Fibroblast of pulmonary artery (primary cell): Measurements from ENCODE around the gene ERBB4.

Experiments used
- DNase-seq: peaks from one replicate; pipeline ENCODE4 v3.0.0-alpha.2; 2010; ENCODE audit warnings: low read depth
- H3K4me3 ChIP-seq: replicated peaks from 2 replicates; pipeline ENCODE4 v1.5.1; 2011; ENCODE audit warnings: low read depth, mild to moderate bottlenecking, control low read depth, low read length, moderate library complexity
- CTCF ChIP-seq: IDR thresholded peaks from 2 replicates; pipeline ENCODE4 v1.5.1; 2011; ENCODE audit warnings: mild to moderate bottlenecking, control low read depth, low read length, inconsistent platforms; ENCODE audit errors: missing control alignments

Gene ERBB4

GRCh38 chr2:212392544-212392943, 146.1 kb downstream of the ERBB4 start:
- TF ChIP-seq CTCF = no peak
- no peak for DNase-seq
- no peak overlapping the region for H3K4me3 ChIP-seq

- no peak overlapping the region for H3K4me3 ChIP-seq
- no peak for DNase-seq
- TF ChIP-seq CTCF = no peak
Measured at GRCh38 chr2:212392043-212392442, 146.6 kb downstream of the ERBB4 start.

GRCh38 chr2:212387146-212387545, 151.5 kb downstream of the ERBB4 start:
- TF ChIP-seq CTCF = no peak
- DNase-seq = no peak

DNA sequence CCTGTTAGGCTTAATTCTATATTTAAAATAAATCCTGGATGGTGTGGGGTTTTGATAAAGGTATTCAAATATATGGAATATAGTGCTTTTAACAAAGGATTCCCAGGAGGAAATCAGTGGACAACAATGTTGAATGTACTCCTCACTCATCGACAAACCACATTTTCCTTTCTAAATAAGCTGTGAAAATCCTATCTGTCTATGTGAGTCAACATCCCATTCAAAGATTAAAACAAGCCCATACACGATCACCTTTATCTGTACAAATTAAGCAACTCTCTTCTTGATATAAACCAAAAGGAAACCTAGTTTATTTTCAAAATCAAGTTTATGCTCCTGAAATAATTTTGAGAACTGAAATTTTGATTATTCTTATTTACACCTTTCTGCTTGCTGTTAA, 153.4 kb downstream of the ERBB4 start:
- no peak for DNase-seq
- H3K4me3 ChIP-seq = no peak overlapping the region
- no peak for TF ChIP-seq CTCF

More at GRCh38 chr2:212387146-212387545, 151.5 kb downstream of the ERBB4 start:
- no peak overlapping the region for H3K4me3 ChIP-seq

GRCh38 chr2:212384027-212384426, 154.6 kb downstream of the ERBB4 start:
- no peak for DNase-seq
- no peak for TF ChIP-seq CTCF

DNA sequence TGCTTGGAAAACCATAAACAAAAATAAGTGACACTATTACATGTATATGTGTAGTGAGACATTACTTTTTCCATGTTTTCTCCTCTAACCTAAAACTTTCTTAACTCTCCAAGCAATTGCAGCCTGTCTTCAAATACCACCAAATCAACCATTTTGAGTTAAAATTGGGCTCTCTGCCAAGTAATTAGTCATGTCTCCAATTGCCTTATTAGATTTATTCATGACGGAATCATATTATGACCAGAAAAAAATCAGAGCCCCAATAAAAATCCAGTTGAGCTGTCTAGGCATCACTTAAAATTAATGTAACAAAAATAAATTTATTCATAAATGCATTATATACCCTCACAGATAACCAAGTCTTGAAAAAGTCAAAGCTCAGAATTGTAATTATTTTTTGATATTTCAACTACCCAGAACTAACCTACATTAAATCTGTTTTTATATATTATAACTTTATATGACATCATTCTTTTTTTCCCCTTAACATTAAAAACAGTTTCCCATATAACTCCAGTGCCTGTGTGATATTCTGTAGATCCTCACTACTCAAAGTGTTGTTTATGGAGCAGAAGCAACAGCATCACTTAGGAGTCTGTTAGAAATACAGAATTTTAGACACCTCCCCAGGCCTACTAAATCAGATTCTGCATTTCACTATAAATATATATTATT, 157.0 kb downstream of the ERBB4 start:
- H3K4me3 ChIP-seq = no peak overlapping the region
- no peak for TF ChIP-seq CTCF
- DNase-seq = no peak

More at GRCh38 chr2:212384027-212384426, 154.6 kb downstream of the ERBB4 start:
- no peak overlapping the region for H3K4me3 ChIP-seq

DNA sequence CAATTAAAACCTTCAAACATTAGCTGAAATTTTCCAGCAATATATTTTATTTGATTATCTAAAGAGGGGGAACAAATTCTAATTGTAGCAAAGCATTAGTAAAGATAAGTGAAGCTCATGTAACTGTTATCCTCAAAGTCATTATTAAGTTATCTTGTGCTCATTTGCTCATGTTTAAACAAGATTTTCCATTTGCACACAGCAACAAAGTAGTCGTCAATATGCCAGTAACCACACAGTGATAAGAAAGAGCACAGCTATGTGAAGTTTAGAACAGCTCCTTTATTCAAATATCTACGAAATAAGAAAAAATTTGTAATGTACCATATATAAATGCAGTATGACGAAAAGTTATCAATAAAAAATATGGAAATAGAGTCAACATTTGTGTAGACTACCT, 159.5 kb downstream of the ERBB4 start:
- DNase-seq = no peak
- H3K4me3 ChIP-seq = no peak overlapping the region
- TF ChIP-seq CTCF = no peak
